DMS79 (cell line): ENCODE data around the gene SLC8A2.

Experiments used
- DNase-seq: peaks from one replicate; lab custom pipeline; 2025; lab: John Stamatoyannopoulos, UW

The SLC8A2 gene

DNA sequence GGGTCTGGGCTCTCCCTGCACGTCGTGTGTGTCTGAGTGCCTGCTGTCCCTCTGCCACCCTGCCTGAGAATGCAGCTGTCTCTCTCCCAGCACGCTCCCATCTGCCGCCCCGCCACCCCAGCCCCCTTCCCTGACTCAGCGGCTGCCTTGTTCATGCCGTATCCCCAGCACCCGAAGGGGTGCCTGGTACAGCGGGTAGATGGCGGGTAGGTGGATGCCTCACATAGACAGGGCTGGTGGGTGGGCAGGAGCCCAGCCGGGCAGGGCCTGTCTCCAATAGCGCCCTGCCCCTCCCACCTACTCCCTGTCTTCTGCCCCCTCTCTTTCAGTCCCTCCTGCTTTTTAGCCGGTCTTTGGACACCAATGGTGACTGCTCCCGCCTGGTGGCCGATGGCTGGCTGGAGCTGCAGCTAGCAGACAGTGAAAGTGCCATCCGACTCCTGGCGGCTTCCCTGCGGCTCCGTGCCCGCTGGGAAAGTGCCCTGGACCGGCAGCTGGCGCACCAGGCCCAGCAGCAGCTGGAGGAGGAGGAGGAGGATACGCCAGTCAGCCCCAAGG lies 92.2 kb downstream of the SLC8A2 start:
- DNase-seq, result no peak

DNA sequence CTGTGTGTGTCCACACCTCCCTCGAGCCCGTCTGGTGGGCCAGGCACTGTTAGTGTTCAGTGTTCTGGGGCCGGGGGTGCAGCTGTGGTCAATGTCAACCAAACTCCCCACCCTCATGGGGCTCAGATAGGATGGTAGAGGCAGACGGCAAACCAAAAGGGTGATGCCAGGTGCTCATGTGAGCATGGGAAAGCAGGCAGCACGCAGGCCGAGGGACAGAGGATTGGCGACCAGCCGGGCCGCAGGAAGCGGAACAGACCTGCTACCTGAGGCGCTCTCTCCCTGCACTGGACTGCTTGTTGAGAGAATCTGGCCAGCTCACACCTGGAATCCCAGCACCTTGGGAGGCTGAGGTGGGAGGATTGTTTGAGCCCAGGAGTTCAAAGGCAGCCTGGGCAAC lies 93.4 kb downstream of the SLC8A2 start:
- DNase-seq, result no peak
